LNCaP clone FGC (cell line): ENCODE results near the gene HEXD.
A peak's percentile ranks its signal among the peaks of the same experiment; 100 is the strongest.

Source experiments
- DNase-seq: peaks from one replicate; pipeline ENCODE4 v3.0.0-alpha.2; 2011; ENCODE audit warnings: low read depth
- H3K4me3 ChIP-seq: 2 replicates; pipeline ENCODE4 v1.5.1; 2011; ENCODE audit warnings: mild to moderate bottlenecking, low read depth, low read length, control low read depth
- CTCF ChIP-seq: IDR thresholded peaks from 2 replicates; pipeline ENCODE4 v1.5.1; 2012; ENCODE audit warnings: mild to moderate bottlenecking; ENCODE audit not compliant: control insufficient read depth, insufficient read depth; ENCODE audit errors: extremely low read depth

Gene HEXD

GRCh38 chr17:82385559-82386254 is 32.4 kb upstream of the HEXD start:
- no peak for TF ChIP-seq CTCF
- no peak for DNase-seq

GRCh38 chr17:82386255-82386831 is 31.8 kb upstream of the HEXD start:
- DNase-seq: no peak
- no peak overlapping the region for H3K4me3 ChIP-seq
- no peak for TF ChIP-seq CTCF

More at GRCh38 chr17:82385559-82386254, 32.4 kb upstream of the HEXD start:
- H3K4me3 ChIP-seq: no peak overlapping the region

GRCh38 chr17:82386881-82387704 is 31.1 kb upstream of the HEXD start:
- no peak overlapping the region for H3K4me3 ChIP-seq
- no peak for TF ChIP-seq CTCF
- no peak for DNase-seq

GRCh38 chr17:82387705-82388106 is 30.4 kb upstream of the HEXD start:
- TF ChIP-seq CTCF: no peak
- no peak overlapping the region for H3K4me3 ChIP-seq
- DNase-seq: no peak

- TF ChIP-seq CTCF: 0 out of 2 replicates have a peak, but pooled peaks have one; percentile 14
- no peak for DNase-seq
- H3K4me3 ChIP-seq: no peak overlapping the region
Measured at GRCh38 chr17:82388223-82388921, 29.8 kb upstream of the HEXD start.

- no peak overlapping the region for H3K4me3 ChIP-seq
- TF ChIP-seq CTCF: no peak
- DNase-seq: no peak
Measured at GRCh38 chr17:82388922-82389283, 29.2 kb upstream of the HEXD start.
